B cell (primary cell): ENCODE data around the gene BLID.

Source experiments
- CTCF ChIP-seq: fragments of 200-600 bp; IDR thresholded peaks from one replicate; pipeline ENCODE4 v1.8.0; 2022; ENCODE audit warnings: antibody characterized with exemption, mild to moderate bottlenecking
- EZH2 ChIP-seq: IDR thresholded peaks from 2 replicates; pipeline ENCODE4 v1.6.1; 2012; ENCODE audit warnings: borderline replicate concordance, low read depth, mild to moderate bottlenecking, moderate library complexity, low read length; ENCODE audit not compliant: insufficient read depth, poor library complexity, severe bottlenecking

GRCh38 chr11:122098261-122098980 lies 17.6 kb downstream of the BLID start:
- TF ChIP-seq CTCF (no peak), EZH2 (no peak)
